ENCODE results near the gene TMEM154. TPM values are rescaled to one million over a fixed set of nuclear protein-coding genes. Genes with fewer than 3 reads are reported as not detected.

Gene TMEM154
- total RNA-seq, 1 experiment from 2014 or later, result 0.22 TPM

DNA sequence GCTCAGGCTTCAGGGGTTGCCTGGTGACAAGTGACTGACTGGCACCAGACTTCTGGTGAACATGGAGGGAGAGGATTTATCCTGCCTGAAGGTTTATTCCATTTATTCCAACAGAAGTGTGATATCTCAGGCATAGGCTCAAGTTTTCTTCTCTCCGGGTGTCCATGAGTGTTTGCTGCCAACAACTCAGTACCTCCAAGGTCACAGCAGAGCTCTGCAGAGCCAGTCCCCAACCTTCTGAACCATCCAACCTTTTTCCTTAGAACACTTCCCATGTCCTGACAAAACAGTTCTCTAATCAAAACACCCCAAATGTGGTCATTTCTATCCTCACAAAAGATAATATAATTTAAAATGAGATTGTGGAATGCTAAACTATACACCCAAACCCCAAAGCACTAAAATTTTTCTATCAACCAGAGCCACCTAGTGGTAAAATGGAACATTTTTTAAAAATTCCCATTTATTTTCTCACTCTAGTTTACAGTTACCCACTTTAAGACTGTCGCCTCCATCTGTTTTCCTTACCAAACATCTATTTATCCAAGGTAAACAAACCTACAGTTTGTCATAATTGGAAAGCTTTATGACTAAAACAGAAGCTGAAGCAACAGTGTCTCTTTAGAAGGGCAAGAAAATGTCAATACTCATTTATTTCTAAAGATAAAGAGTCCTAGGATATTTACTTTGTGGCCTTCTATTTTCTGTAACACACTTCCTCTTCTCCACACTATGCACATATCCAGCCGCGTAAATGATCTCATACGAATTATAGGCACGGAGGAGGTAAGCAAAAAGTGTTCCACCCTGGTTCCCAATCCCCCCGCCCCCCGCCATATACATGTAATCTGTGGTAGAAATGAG is 39.5 kb downstream of the TMEM154 start:
- H3K27ac ChIP-seq (ENCODE audit: low read length), result no peak overlapping the region
- H3K36me3 ChIP-seq (ENCODE audit: insufficient read depth, low read length), result no peaks in the 10 kb centered on the region
- no peaks in the 10 kb centered on the region for H3K79me2 ChIP-seq (ENCODE audit: low read length)
- peaks cover 7% of the 10 kb centered on the region for H3K4me1 ChIP-seq (ENCODE audit: low read length)
- H3K9me3 ChIP-seq (ENCODE audit: low read length), result no peaks in the 10 kb centered on the region
- no peaks in the 10 kb centered on the region for H3K27me3 ChIP-seq (ENCODE audit: low read length)
- no peaks in the 10 kb centered on the region for H4K20me1 ChIP-seq (ENCODE audit: insufficient read depth, low read depth, low read length)
- H3K4me2 ChIP-seq (ENCODE audit: low read depth, low read length, poor library complexity, severe bottlenecking), result no peak overlapping the region
- H3K9me2 ChIP-seq (replicated peaks; ENCODE audit: insufficient read depth, low read length), result no peaks in the 10 kb centered on the region
- no peak overlapping the region for H2AFZ ChIP-seq (ENCODE audit: low read length)
- no peak overlapping the region for H3K4me3 ChIP-seq (ENCODE audit: low read length)
- no peak overlapping the region for H3K9ac ChIP-seq (ENCODE audit: low read length)
- peak; percentile 69 for DNase-seq

DNA sequence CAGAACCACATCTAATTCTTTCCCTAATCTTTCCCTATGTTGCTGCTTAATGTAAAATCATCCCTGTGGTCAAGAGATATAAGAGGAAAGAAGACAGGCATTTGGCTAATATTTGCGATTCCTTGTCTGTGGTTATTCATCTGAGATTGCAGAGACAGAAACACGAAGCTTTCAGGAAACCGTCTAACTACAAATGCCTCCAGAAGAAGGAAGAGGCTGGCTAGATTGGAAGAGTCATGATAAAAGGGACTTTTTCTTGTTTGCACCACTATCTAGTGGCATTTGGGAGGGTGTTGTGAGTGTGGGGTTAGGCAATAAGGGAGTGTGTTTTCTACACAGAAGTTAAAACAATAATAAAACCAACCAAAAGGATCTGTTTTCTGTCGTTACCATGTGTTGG is 43.9 kb downstream of the TMEM154 start:
- Histone ChIP-seq H3K9me3 (ENCODE audit: low read length) (no peaks in the 10 kb centered on the region), H4K20me1 (ENCODE audit: insufficient read depth, low read depth, low read length) (no peaks in the 10 kb centered on the region), H3K79me2 (ENCODE audit: low read length) (no peaks in the 10 kb centered on the region), H3K9me2 (replicated peaks; ENCODE audit: insufficient read depth, low read length) (no peaks in the 10 kb centered on the region), H3K4me3 (ENCODE audit: low read length) (no peak overlapping the region), H3K27ac (ENCODE audit: low read length) (no peak overlapping the region), H3K4me2 (ENCODE audit: low read depth, low read length, poor library complexity, severe bottlenecking) (no peak overlapping the region), H2AFZ (ENCODE audit: low read length) (no peak overlapping the region), H3K27me3 (ENCODE audit: low read length) (no peaks in the 10 kb centered on the region), H3K9ac (ENCODE audit: low read length) (no peak overlapping the region), H3K4me1 (ENCODE audit: low read length) (no peaks in the 10 kb centered on the region), H3K36me3 (ENCODE audit: insufficient read depth, low read length) (no peaks in the 10 kb centered on the region)
- DNase-seq, result no peak

DNA sequence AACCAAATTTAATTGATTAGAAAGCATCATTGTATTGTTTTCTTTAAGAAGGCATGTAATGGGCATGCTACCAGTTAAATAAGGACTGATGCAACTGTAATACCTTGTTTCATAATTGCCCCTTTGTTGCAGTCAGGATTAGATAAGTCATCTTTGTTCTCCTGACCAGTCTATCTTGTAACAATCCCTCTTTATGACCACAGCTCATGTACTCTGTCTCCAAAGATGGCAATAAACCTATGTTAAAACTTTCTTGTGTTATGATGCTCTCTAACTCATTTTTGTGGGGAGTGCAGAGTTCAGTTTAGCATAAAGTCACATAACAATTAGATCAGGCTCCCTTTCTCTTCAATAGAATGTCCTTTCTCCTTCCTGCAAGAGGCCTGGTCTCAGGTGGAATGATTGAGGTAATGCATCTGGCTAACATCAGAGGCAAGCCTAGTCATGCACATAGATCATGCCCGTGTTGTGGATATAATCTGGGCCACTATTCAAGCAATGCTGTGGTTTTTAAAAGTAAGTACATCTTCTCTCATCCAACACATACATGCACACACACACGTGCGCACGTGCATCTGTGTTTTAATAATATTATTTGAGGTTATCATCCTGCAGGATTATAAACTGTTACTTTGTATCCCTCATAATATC is 45.6 kb downstream of the TMEM154 start:
- H3K36me3 ChIP-seq (ENCODE audit: insufficient read depth, low read length), result no peaks in the 10 kb centered on the region
- no peak overlapping the region for H3K4me2 ChIP-seq (ENCODE audit: low read depth, low read length, poor library complexity, severe bottlenecking)
- no peak overlapping the region for H3K9ac ChIP-seq (ENCODE audit: low read length)
- H2AFZ ChIP-seq (ENCODE audit: low read length), result no peak overlapping the region
- H4K20me1 ChIP-seq (ENCODE audit: insufficient read depth, low read depth, low read length), result no peaks in the 10 kb centered on the region
- no peaks in the 10 kb centered on the region for H3K4me1 ChIP-seq (ENCODE audit: low read length)
- no peak for DNase-seq
- no peak overlapping the region for H3K27ac ChIP-seq (ENCODE audit: low read length)
- H3K27me3 ChIP-seq (ENCODE audit: low read length), result no peaks in the 10 kb centered on the region
- no peaks in the 10 kb centered on the region for H3K9me2 ChIP-seq (replicated peaks; ENCODE audit: insufficient read depth, low read length)
- no peaks in the 10 kb centered on the region for H3K79me2 ChIP-seq (ENCODE audit: low read length)
- H3K4me3 ChIP-seq (ENCODE audit: low read length), result no peak overlapping the region
- no peaks in the 10 kb centered on the region for H3K9me3 ChIP-seq (ENCODE audit: low read length)

DNA sequence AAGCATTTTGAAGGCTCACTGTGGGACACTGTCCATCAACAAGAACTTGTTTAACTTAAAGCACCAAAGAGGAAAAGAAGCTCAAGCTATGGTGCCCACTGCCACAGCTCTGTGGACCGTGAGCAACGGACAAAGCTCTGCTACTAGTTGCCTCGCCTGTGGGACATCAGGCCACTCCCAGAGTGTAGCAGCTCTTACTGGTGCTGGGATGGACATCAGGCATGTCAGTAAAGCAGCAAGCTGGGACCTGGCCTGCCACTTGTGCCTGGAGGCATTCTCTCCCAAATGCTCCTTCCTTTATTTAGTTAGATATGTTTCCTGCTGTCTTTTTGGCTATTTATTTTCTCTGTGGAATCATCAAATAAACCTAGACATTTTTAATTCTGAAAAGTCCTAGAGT is 46.7 kb downstream of the TMEM154 start:
- H3K9ac ChIP-seq (ENCODE audit: low read length), result no peak overlapping the region
- no peaks in the 10 kb centered on the region for H3K9me3 ChIP-seq (ENCODE audit: low read length)
- no peaks in the 10 kb centered on the region for H3K27me3 ChIP-seq (ENCODE audit: low read length)
- H3K4me2 ChIP-seq (ENCODE audit: low read depth, low read length, poor library complexity, severe bottlenecking), result no peak overlapping the region
- H4K20me1 ChIP-seq (ENCODE audit: insufficient read depth, low read depth, low read length), result no peaks in the 10 kb centered on the region
- H3K9me2 ChIP-seq (replicated peaks; ENCODE audit: insufficient read depth, low read length), result no peaks in the 10 kb centered on the region
- no peak for DNase-seq
- H2AFZ ChIP-seq (ENCODE audit: low read length), result no peak overlapping the region
- H3K79me2 ChIP-seq (ENCODE audit: low read length), result no peaks in the 10 kb centered on the region
- no peak overlapping the region for H3K27ac ChIP-seq (ENCODE audit: low read length)
- H3K4me1 ChIP-seq (ENCODE audit: low read length), result no peaks in the 10 kb centered on the region
- H3K36me3 ChIP-seq (ENCODE audit: insufficient read depth, low read length), result no peaks in the 10 kb centered on the region
- H3K4me3 ChIP-seq (ENCODE audit: low read length), result no peak overlapping the region

DNA sequence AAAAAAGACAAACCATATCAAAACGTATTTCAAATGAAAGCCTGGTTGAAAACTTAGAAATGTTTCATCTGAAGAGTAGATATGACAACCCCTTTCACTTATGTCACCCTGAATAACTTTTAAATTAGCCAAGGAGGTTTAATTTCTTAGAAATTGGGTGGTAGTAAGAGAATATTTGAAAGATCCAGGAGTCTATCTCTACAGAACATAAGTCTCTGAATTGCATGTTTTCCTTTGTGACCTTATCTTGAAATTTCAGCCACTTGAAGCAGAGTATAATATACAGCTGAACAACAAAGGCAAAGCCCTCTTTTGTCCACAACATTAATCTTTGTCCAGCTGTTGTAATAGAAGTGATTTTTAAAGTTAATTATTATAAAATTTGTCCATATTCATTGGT is 49.5 kb downstream of the TMEM154 start:
- H3K27ac ChIP-seq (ENCODE audit: low read length), result no peak overlapping the region
- H3K4me3 ChIP-seq (ENCODE audit: low read length), result no peak overlapping the region
- no peaks in the 10 kb centered on the region for H3K4me1 ChIP-seq (ENCODE audit: low read length)
- H3K36me3 ChIP-seq (ENCODE audit: insufficient read depth, low read length), result no peaks in the 10 kb centered on the region
- no peak overlapping the region for H3K9ac ChIP-seq (ENCODE audit: low read length)
- H3K27me3 ChIP-seq (ENCODE audit: low read length), result no peaks in the 10 kb centered on the region
- no peaks in the 10 kb centered on the region for H4K20me1 ChIP-seq (ENCODE audit: insufficient read depth, low read depth, low read length)
- no peak overlapping the region for H2AFZ ChIP-seq (ENCODE audit: low read length)
- H3K9me2 ChIP-seq (replicated peaks; ENCODE audit: insufficient read depth, low read length), result no peaks in the 10 kb centered on the region
- no peaks in the 10 kb centered on the region for H3K9me3 ChIP-seq (ENCODE audit: low read length)
- no peak for DNase-seq
- no peak overlapping the region for H3K4me2 ChIP-seq (ENCODE audit: low read depth, low read length, poor library complexity, severe bottlenecking)
- no peaks in the 10 kb centered on the region for H3K79me2 ChIP-seq (ENCODE audit: low read length)

DNA sequence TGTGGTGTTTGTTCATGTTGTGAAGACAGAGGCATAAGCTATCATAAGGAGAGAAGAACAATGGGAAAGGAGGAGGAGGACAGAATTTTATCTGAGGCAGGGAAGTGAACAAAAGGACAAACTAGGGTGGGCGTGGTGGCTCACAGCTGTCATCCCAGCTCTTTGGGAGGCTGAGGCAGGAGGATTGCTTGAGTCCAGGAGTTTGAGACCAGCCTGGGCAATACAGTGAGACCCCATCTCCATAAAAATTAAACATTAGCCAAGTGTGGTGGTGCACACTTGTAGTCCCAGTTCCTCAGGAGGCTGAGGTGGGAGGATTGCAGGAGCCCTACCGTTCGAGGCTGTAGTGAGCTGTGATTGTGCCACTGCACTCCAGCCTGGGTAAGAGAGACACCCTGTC is 49.9 kb downstream of the TMEM154 start:
- H3K4me1 ChIP-seq (ENCODE audit: low read length), result no peaks in the 10 kb centered on the region
- no peak overlapping the region for H3K27ac ChIP-seq (ENCODE audit: low read length)
- H3K79me2 ChIP-seq (ENCODE audit: low read length), result no peaks in the 10 kb centered on the region
- no peak overlapping the region for H2AFZ ChIP-seq (ENCODE audit: low read length)
- no peaks in the 10 kb centered on the region for H3K9me2 ChIP-seq (replicated peaks; ENCODE audit: insufficient read depth, low read length)
- DNase-seq, result no peak
- no peaks in the 10 kb centered on the region for H3K36me3 ChIP-seq (ENCODE audit: insufficient read depth, low read length)
- H3K9ac ChIP-seq (ENCODE audit: low read length), result no peak overlapping the region
- H3K27me3 ChIP-seq (ENCODE audit: low read length), result no peaks in the 10 kb centered on the region
- no peaks in the 10 kb centered on the region for H4K20me1 ChIP-seq (ENCODE audit: insufficient read depth, low read depth, low read length)
- no peaks in the 10 kb centered on the region for H3K9me3 ChIP-seq (ENCODE audit: low read length)
- no peak overlapping the region for H3K4me2 ChIP-seq (ENCODE audit: low read depth, low read length, poor library complexity, severe bottlenecking)
- no peak overlapping the region for H3K4me3 ChIP-seq (ENCODE audit: low read length)

DNA sequence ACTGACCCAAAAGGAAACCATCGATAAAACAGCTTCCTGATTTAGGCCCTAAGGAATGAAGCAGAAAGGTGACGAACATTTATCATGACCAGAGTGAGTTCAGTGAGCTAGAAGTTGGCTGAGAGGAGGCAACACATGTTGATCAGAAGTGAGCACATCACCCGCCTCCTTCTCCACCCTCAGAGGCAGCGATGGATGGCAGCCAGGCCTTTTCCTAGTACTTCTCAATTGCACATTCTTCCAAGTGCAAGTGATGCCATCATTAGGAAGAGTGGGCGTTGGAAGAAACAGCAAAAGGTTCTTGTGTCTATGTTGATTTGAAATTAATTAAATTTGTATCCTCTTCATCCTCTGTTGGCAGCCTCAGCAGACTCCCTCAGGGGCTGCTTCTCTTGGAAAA is 51.7 kb downstream of the TMEM154 start:
- H3K27me3 ChIP-seq (ENCODE audit: low read length), result no peaks in the 10 kb centered on the region
- no peak for DNase-seq
- H3K27ac ChIP-seq (ENCODE audit: low read length), result no peak overlapping the region
- H3K36me3 ChIP-seq (ENCODE audit: insufficient read depth, low read length), result no peaks in the 10 kb centered on the region
- no peaks in the 10 kb centered on the region for H3K79me2 ChIP-seq (ENCODE audit: low read length)
- no peak overlapping the region for H3K4me3 ChIP-seq (ENCODE audit: low read length)
- H3K9me3 ChIP-seq (ENCODE audit: low read length), result no peaks in the 10 kb centered on the region
- no peak overlapping the region for H3K9ac ChIP-seq (ENCODE audit: low read length)
- no peak overlapping the region for H2AFZ ChIP-seq (ENCODE audit: low read length)
- no peak overlapping the region for H3K4me2 ChIP-seq (ENCODE audit: low read depth, low read length, poor library complexity, severe bottlenecking)
- H3K4me1 ChIP-seq (ENCODE audit: low read length), result no peaks in the 10 kb centered on the region
- no peaks in the 10 kb centered on the region for H4K20me1 ChIP-seq (ENCODE audit: insufficient read depth, low read depth, low read length)
- no peaks in the 10 kb centered on the region for H3K9me2 ChIP-seq (replicated peaks; ENCODE audit: insufficient read depth, low read length)

DNA sequence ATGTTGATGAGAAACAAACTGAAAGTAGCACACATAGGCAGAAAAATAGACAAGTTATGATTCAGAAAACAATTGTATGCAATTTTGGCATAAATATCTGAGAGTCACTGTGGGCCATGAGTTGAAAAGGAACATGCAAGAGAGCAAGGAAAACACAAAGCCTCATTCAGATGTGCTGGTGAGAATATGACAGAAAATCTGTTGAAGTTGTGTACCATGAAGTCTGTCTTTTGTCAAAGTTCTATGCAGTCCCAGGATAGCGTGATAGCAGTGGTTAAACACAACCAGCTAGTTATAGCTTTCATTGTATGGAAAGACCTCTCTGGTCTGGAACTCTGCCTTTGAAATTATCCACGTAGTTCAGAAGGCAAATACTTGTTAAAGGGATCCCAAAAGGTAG is 53.0 kb downstream of the TMEM154 start:
- Histone ChIP-seq H3K9me3 (ENCODE audit: low read length) (no peaks in the 10 kb centered on the region), H2AFZ (ENCODE audit: low read length) (no peak overlapping the region), H3K4me1 (ENCODE audit: low read length) (no peaks in the 10 kb centered on the region), H3K9ac (ENCODE audit: low read length) (no peak overlapping the region), H3K4me3 (ENCODE audit: low read length) (no peak overlapping the region), H4K20me1 (ENCODE audit: insufficient read depth, low read depth, low read length) (no peaks in the 10 kb centered on the region), H3K79me2 (ENCODE audit: low read length) (no peaks in the 10 kb centered on the region), H3K4me2 (ENCODE audit: low read depth, low read length, poor library complexity, severe bottlenecking) (no peak overlapping the region), H3K27ac (ENCODE audit: low read length) (no peak overlapping the region), H3K27me3 (ENCODE audit: low read length) (no peaks in the 10 kb centered on the region), H3K9me2 (replicated peaks; ENCODE audit: insufficient read depth, low read length) (no peaks in the 10 kb centered on the region), H3K36me3 (ENCODE audit: insufficient read depth, low read length) (no peaks in the 10 kb centered on the region)
- DNase-seq, result no peak

Data from Karpas-422 (cell line).